CD4-positive, alpha-beta T cell treated with Interleukin-6 for 4 hours (primary cell): Measurements from ENCODE around the gene UBE2Q1.
"Not testable (repeated sequence)": the region's sequence is repeated elsewhere in the genome, so short reads cannot be mapped to it uniquely, and the experiment has no call there.

Experiments
- DNase-seq: peaks from one replicate; pipeline ENCODE4 v3.0.0-alpha.2; 2020; ENCODE audit warnings: mixed read lengths

Gene UBE2Q1

GRCh38 chr1:154549202-154549770, 9.2 kb downstream of the UBE2Q1 start:
- DNase-seq, result no peak

- DNase-seq, result no peak
Observed at GRCh38 chr1:154548028-154548427, 10.4 kb downstream of the UBE2Q1 start.

- no peak for DNase-seq
Observed at GRCh38 chr1:154547105-154547732, 11.2 kb downstream of the UBE2Q1 start.

- peak; percentile 62 for DNase-seq
Observed at GRCh38 chr1:154546264-154547063, 12.0 kb downstream of the UBE2Q1 start.

GRCh38 chr1:154541231-154541630, 17.2 kb downstream of the UBE2Q1 start:
- no peak for DNase-seq

GRCh38 chr1:154539486-154540483, 18.7 kb downstream of the UBE2Q1 start:
- DNase-seq, result no peak

- DNase-seq, result no peak
Observed at GRCh38 chr1:154536570-154536969, 21.9 kb downstream of the UBE2Q1 start.

- no peak for DNase-seq
Observed at GRCh38 chr1:154533952-154534844, 24.3 kb downstream of the UBE2Q1 start.

- not testable (repeated sequence) for DNase-seq
Observed at GRCh38 chr1:154531950-154532349, 26.5 kb downstream of the UBE2Q1 start.

- DNase-seq, result no peak
Observed at GRCh38 chr1:154529308-154529707, 29.2 kb downstream of the UBE2Q1 start.

GRCh38 chr1:154527192-154527591, 31.3 kb downstream of the UBE2Q1 start:
- DNase-seq, result no peak

GRCh38 chr1:154524881-154525280, 33.6 kb downstream of the UBE2Q1 start:
- no peak for DNase-seq

- DNase-seq, result no peak
Observed at GRCh38 chr1:154521695-154522094, 36.8 kb downstream of the UBE2Q1 start.

GRCh38 chr1:154520333-154520732, 38.1 kb downstream of the UBE2Q1 start:
- DNase-seq, result no peak

GRCh38 chr1:154519591-154519991, 38.9 kb downstream of the UBE2Q1 start:
- no peak for DNase-seq

GRCh38 chr1:154517661-154518060, 40.8 kb downstream of the UBE2Q1 start:
- no peak for DNase-seq

- DNase-seq, result no peak
Observed at GRCh38 chr1:154514066-154514553, 44.4 kb downstream of the UBE2Q1 start.

- no peak for DNase-seq
Observed at GRCh38 chr1:154512760-154513159, 45.7 kb downstream of the UBE2Q1 start.

GRCh38 chr1:154503898-154504297, 54.6 kb downstream of the UBE2Q1 start:
- DNase-seq, result no peak

- no peak for DNase-seq
Observed at GRCh38 chr1:154502744-154503115, 55.7 kb downstream of the UBE2Q1 start.

- peak; percentile 13 for DNase-seq
Observed at GRCh38 chr1:154502066-154502743, 56.3 kb downstream of the UBE2Q1 start, which contains the start of the genes SHE and TDRD10. TSS of gene SHE (minus strand) at chr1:154502412. CDS start at chr1:154502026, 386 bp downstream. TSS of gene TDRD10 (plus strand) at chr1:154502219. CDS start at chr1:154506904, 4,685 bp downstream.
